ENCODE measurements around the gene RHOU.

DNA sequence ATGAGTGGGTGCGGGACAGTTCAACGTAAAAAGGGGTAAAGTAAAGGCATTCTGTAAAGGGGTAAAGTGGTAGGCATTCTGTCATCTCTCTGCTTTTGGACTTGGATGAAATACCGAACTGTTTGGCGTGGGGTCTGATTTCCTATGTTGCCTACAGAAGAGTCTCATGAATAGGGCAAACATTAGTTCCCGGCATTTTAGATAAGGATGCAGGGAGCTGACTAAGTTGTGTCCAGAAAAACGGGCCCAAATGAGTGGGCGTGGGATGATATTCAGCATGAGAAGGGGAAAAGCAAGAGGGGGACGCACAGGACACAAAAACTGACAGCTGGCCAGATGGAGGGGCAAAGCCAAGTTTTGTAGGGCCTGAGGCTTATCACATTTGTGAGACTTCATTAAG is 2.9 kb upstream of the RHOU start:
- TF ChIP-seq, protein P1, sequence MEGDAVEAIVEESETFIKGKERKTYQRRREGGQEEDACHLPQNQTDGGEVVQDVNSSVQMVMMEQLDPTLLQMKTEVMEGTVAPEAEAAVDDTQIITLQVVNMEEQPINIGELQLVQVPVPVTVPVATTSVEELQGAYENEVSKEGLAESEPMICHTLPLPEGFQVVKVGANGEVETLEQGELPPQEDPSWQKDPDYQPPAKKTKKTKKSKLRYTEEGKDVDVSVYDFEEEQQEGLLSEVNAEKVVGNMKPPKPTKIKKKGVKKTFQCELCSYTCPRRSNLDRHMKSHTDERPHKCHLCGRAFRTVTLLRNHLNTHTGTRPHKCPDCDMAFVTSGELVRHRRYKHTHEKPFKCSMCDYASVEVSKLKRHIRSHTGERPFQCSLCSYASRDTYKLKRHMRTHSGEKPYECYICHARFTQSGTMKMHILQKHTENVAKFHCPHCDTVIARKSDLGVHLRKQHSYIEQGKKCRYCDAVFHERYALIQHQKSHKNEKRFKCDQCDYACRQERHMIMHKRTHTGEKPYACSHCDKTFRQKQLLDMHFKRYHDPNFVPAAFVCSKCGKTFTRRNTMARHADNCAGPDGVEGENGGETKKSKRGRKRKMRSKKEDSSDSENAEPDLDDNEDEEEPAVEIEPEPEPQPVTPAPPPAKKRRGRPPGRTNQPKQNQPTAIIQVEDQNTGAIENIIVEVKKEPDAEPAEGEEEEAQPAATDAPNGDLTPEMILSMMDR (IDR thresholded peaks at IDR 0.05): no peak
- TF ChIP-seq POLR2AphosphoS5 (IDR thresholded peaks at IDR 0.05) (no peak), POLR2A (IDR thresholded peaks at IDR 0.05) (no peak), EP300 (IDR thresholded peaks at IDR 0.05) (no peak)
